Measurements from ENCODE around the gene HMCN1.

HMCN1 gene

GRCh38 chr1:186118724-186119123, 384.5 kb downstream of the HMCN1 start:
- no peaks in the 10 kb centered on the region for H3F3A ChIP-seq (ENCODE audit: insufficient read depth, low read length)
- H3K27ac ChIP-seq (ENCODE audit: low read depth, low read length, poor library complexity, severe bottlenecking): no peak overlapping the region
- H3K27me3 ChIP-seq (ENCODE audit: insufficient read depth, low read length): 0 out of 2 replicates have a peak, but pooled peaks cover 3% of the 10 kb centered on the region
- H2AFZ ChIP-seq (ENCODE audit: low read length): no peak overlapping the region
- no peak overlapping the region for H3K9ac ChIP-seq (ENCODE audit: low read length)
- H3K4me2 ChIP-seq (ENCODE audit: low read length): no peak overlapping the region
- no peaks in the 10 kb centered on the region for H3K79me2 ChIP-seq (ENCODE audit: insufficient read depth, low read length)
- H3K4me3 ChIP-seq (ENCODE audit: low read depth, low read length, poor library complexity, severe bottlenecking): no peak overlapping the region
- H3K4me1 ChIP-seq (ENCODE audit: insufficient read depth, low read length, severe bottlenecking): no peaks in the 10 kb centered on the region
- TF ChIP-seq EZH2 (IDR thresholded peaks at IDR 0.05; ENCODE audit: borderline replicate concordance, low read length): no peak
- TF ChIP-seq, protein P1, sequence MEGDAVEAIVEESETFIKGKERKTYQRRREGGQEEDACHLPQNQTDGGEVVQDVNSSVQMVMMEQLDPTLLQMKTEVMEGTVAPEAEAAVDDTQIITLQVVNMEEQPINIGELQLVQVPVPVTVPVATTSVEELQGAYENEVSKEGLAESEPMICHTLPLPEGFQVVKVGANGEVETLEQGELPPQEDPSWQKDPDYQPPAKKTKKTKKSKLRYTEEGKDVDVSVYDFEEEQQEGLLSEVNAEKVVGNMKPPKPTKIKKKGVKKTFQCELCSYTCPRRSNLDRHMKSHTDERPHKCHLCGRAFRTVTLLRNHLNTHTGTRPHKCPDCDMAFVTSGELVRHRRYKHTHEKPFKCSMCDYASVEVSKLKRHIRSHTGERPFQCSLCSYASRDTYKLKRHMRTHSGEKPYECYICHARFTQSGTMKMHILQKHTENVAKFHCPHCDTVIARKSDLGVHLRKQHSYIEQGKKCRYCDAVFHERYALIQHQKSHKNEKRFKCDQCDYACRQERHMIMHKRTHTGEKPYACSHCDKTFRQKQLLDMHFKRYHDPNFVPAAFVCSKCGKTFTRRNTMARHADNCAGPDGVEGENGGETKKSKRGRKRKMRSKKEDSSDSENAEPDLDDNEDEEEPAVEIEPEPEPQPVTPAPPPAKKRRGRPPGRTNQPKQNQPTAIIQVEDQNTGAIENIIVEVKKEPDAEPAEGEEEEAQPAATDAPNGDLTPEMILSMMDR (IDR thresholded peaks at IDR 0.05; ENCODE audit: low read length): no peak
- no peaks in the 10 kb centered on the region for H4K20me1 ChIP-seq (ENCODE audit: insufficient read depth, low read length)
- H3K9me3 ChIP-seq (ENCODE audit: low read length): no peaks in the 10 kb centered on the region
- H3K9me2 ChIP-seq (ENCODE audit: low read depth, low read length): no peaks in the 10 kb centered on the region; the same call in 1 of the 2 replicates
- H3K36me3 ChIP-seq (ENCODE audit: insufficient read depth, low read length): no peaks in the 10 kb centered on the region

- Histone ChIP-seq H3K9ac (ENCODE audit: low read length) (no peak overlapping the region), H3K27me3 (ENCODE audit: insufficient read depth, low read length) (no peaks in the 10 kb centered on the region), H3K4me3 (ENCODE audit: low read depth, low read length, poor library complexity, severe bottlenecking) (no peak overlapping the region), H3K27ac (ENCODE audit: low read depth, low read length, poor library complexity, severe bottlenecking) (no peak overlapping the region), H4K20me1 (ENCODE audit: insufficient read depth, low read length) (no peaks in the 10 kb centered on the region), H2AFZ (ENCODE audit: low read length) (no peak overlapping the region), H3K9me3 (ENCODE audit: low read length) (no peaks in the 10 kb centered on the region), H3F3A (ENCODE audit: insufficient read depth, low read length) (no peaks in the 10 kb centered on the region), H3K9me2 (ENCODE audit: low read depth, low read length) (no peaks in the 10 kb centered on the region), H3K79me2 (ENCODE audit: insufficient read depth, low read length) (no peaks in the 10 kb centered on the region), H3K36me3 (ENCODE audit: insufficient read depth, low read length) (no peaks in the 10 kb centered on the region), H3K4me2 (ENCODE audit: low read length) (no peak overlapping the region), H3K4me1 (ENCODE audit: insufficient read depth, low read length, severe bottlenecking) (no peaks in the 10 kb centered on the region)
- TF ChIP-seq, protein P1 (IDR thresholded peaks at IDR 0.05; ENCODE audit: low read length): no peak
Measured at GRCh38 chr1:186122837-186123236, 388.6 kb downstream of the HMCN1 start.

DNA sequence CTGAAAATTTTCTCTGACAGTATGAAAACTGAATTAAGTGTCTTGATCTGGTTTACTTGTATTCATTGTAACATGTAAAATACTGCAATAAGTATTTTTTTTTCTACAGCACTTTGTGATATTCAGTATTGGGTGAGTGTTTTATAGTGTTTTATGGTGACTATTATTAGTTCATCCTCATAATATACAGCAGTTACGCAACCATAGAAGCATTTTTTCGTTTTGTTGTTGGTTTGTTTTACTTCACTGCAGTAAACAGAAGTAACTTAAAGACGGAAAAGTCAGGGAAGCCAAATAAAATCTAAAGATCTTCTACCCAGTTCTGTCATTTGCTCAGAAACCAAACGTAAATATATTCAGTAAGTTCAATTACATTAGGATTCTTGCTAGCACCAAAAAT, 390.8 kb downstream of the HMCN1 start:
- Histone ChIP-seq H3K9me2 (ENCODE audit: low read depth, low read length) (no peaks in the 10 kb centered on the region), H3K9ac (ENCODE audit: low read length) (no peak overlapping the region), H3K79me2 (ENCODE audit: insufficient read depth, low read length) (no peaks in the 10 kb centered on the region), H3K27me3 (ENCODE audit: insufficient read depth, low read length) (no peaks in the 10 kb centered on the region), H3K27ac (ENCODE audit: low read depth, low read length, poor library complexity, severe bottlenecking) (no peak overlapping the region), H3K4me1 (ENCODE audit: insufficient read depth, low read length, severe bottlenecking) (no peaks in the 10 kb centered on the region), H3K9me3 (ENCODE audit: low read length) (no peaks in the 10 kb centered on the region), H2AFZ (ENCODE audit: low read length) (no peak overlapping the region), H3K36me3 (ENCODE audit: insufficient read depth, low read length) (no peaks in the 10 kb centered on the region), H3F3A (ENCODE audit: insufficient read depth, low read length) (no peaks in the 10 kb centered on the region), H3K4me3 (ENCODE audit: low read depth, low read length, poor library complexity, severe bottlenecking) (no peak overlapping the region), H4K20me1 (ENCODE audit: insufficient read depth, low read length) (no peaks in the 10 kb centered on the region), H3K4me2 (ENCODE audit: low read length) (no peak overlapping the region)
- no peak for TF ChIP-seq EZH2 (IDR thresholded peaks at IDR 0.05; ENCODE audit: borderline replicate concordance, low read length)

DNA sequence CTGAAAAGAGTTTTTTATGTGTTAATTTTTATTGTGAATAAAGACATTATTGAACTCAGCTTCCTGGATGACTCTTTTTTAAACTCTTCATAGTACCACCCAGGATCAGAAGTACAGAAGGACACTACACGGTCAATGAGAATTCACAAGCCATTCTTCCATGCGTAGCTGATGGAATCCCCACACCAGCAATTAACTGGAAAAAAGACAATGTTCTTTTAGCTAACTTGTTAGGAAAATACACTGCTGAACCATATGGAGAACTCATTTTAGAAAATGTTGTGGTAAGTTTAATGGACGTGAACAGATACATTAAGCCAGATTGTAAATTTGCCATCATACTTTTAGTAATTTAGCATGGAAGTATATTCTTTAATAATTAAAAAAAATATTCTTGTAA, 391.3 kb downstream of the HMCN1 start:
- no peaks in the 10 kb centered on the region for H3K9me3 ChIP-seq (ENCODE audit: low read length)
- H3K9me2 ChIP-seq (ENCODE audit: low read depth, low read length): no peaks in the 10 kb centered on the region
- no peaks in the 10 kb centered on the region for H3K27me3 ChIP-seq (ENCODE audit: insufficient read depth, low read length)
- no peak overlapping the region for H3K27ac ChIP-seq (ENCODE audit: low read depth, low read length, poor library complexity, severe bottlenecking)
- no peaks in the 10 kb centered on the region for H3K36me3 ChIP-seq (ENCODE audit: insufficient read depth, low read length)
- H3K4me1 ChIP-seq (ENCODE audit: insufficient read depth, low read length, severe bottlenecking): no peaks in the 10 kb centered on the region
- no peaks in the 10 kb centered on the region for H3F3A ChIP-seq (ENCODE audit: insufficient read depth, low read length)
- no peaks in the 10 kb centered on the region for H4K20me1 ChIP-seq (ENCODE audit: insufficient read depth, low read length)
- H2AFZ ChIP-seq (ENCODE audit: low read length): no peak overlapping the region
- no peak overlapping the region for H3K9ac ChIP-seq (ENCODE audit: low read length)
- no peak overlapping the region for H3K4me2 ChIP-seq (ENCODE audit: low read length)
- H3K4me3 ChIP-seq (ENCODE audit: low read depth, low read length, poor library complexity, severe bottlenecking): no peak overlapping the region
- TF ChIP-seq, protein P1 (IDR thresholded peaks at IDR 0.05; ENCODE audit: low read length): no peak
- TF ChIP-seq EZH2 (IDR thresholded peaks at IDR 0.05; ENCODE audit: borderline replicate concordance, low read length): no peak
- H3K79me2 ChIP-seq (ENCODE audit: insufficient read depth, low read length): no peaks in the 10 kb centered on the region
